HL-60 (cell line): Measurements from ENCODE around the gene DCXR.

Experiments used
- DNase-seq, 2 experiments: peaks; one replicate each; pipeline ENCODE4 v3.0.0-alpha.2; 2010 to 2020; ENCODE audit warnings: low read depth in 1 of 2, low spot score in 1 of 2
- H3K27ac ChIP-seq: fragments of 250-450 bp; sonication (Bioruptor Pico); replicated peaks from 2 replicates; pipeline ENCODE4 v1.5.1; 2020; ENCODE audit warnings: mild to moderate bottlenecking, moderate library complexity
- H3K27me3 ChIP-seq: fragments of 250-450 bp; sonication (Bioruptor Pico); 2 replicates; pipeline ENCODE4 v1.5.1; 2021; ENCODE audit warnings: mild to moderate bottlenecking, moderate library complexity; ENCODE audit not compliant: insufficient read depth, poor library complexity, severe bottlenecking
- H3K4me3 ChIP-seq: replicated peaks from 2 replicates; pipeline ENCODE4 v1.5.1; 2011; ENCODE audit warnings: mild to moderate bottlenecking, control low read depth, low read length; ENCODE audit not compliant: insufficient read depth
- CTCF ChIP-seq: IDR thresholded peaks from one replicate; pipeline ENCODE4 v1.5.1; 2011; ENCODE audit warnings: low read length, control low read depth, inconsistent platforms; ENCODE audit not compliant: insufficient read depth
- GABPA ChIP-seq: IDR thresholded peaks from 2 replicates; pipeline ENCODE4 v1.6.1; 2012; ENCODE audit warnings: low read depth
- POLR2AphosphoS5 ChIP-seq: IDR thresholded peaks from 2 replicates; pipeline ENCODE4 v1.6.1; 2012; ENCODE audit warnings: low read depth
- REST ChIP-seq: IDR thresholded peaks from 2 replicates; pipeline ENCODE4 v1.6.1; 2012; ENCODE audit warnings: low read depth; ENCODE audit not compliant: insufficient replicate concordance
- SPI1 ChIP-seq: IDR thresholded peaks from 2 replicates; pipeline ENCODE4 v1.6.1; 2012; ENCODE audit warnings: low read depth, mild to moderate bottlenecking, borderline replicate concordance

DCXR gene

GRCh38 chr17:81996757-81997441 is 40.6 kb downstream of the DCXR start:
- no peak overlapping the region for H3K27ac ChIP-seq
- TF ChIP-seq CTCF (no peak), POLR2AphosphoS5 (no peak), REST (no peak), SPI1 (no peak), GABPA (no peak)
- no peak for DNase-seq

GRCh38 chr17:81996232-81996756 is 41.2 kb downstream of the DCXR start:
- no peak for TF ChIP-seq REST
- no peak for TF ChIP-seq CTCF
- Histone ChIP-seq H3K27ac (no peak overlapping the region), H3K27me3 (no peaks in the 10 kb centered on the region), H3K4me3 (no peak overlapping the region)
- DNase-seq: no peak

More at GRCh38 chr17:81996757-81997441, 40.6 kb downstream of the DCXR start:
- Histone ChIP-seq H3K4me3 (no peak overlapping the region), H3K27me3 (no peaks in the 10 kb centered on the region)

- H3K4me3 ChIP-seq: no peak overlapping the region
- no peak for DNase-seq
- no peak overlapping the region for H3K27ac ChIP-seq
- no peaks in the 10 kb centered on the region for H3K27me3 ChIP-seq
- no peak for TF ChIP-seq REST
- TF ChIP-seq POLR2AphosphoS5: no peak
- no peak for TF ChIP-seq SPI1
- no peak for TF ChIP-seq CTCF
- TF ChIP-seq GABPA: no peak
Measured at GRCh38 chr17:81995463-81996231, 41.9 kb downstream of the DCXR start.
